AG08396 (cell line): ENCODE results near the gene SMARCA5.
A peak's percentile ranks its signal among the peaks of the same experiment; 100 is the strongest.
"Not testable (repeated sequence)": the region's sequence is repeated elsewhere in the genome, so short reads cannot be mapped to it uniquely, and the experiment has no call there.

Source experiments
- DNase-seq: peaks from one replicate; pipeline ENCODE4 v3.0.0; 2012; ENCODE audit warnings: low spot score, mixed read lengths

Gene SMARCA5, protein sequence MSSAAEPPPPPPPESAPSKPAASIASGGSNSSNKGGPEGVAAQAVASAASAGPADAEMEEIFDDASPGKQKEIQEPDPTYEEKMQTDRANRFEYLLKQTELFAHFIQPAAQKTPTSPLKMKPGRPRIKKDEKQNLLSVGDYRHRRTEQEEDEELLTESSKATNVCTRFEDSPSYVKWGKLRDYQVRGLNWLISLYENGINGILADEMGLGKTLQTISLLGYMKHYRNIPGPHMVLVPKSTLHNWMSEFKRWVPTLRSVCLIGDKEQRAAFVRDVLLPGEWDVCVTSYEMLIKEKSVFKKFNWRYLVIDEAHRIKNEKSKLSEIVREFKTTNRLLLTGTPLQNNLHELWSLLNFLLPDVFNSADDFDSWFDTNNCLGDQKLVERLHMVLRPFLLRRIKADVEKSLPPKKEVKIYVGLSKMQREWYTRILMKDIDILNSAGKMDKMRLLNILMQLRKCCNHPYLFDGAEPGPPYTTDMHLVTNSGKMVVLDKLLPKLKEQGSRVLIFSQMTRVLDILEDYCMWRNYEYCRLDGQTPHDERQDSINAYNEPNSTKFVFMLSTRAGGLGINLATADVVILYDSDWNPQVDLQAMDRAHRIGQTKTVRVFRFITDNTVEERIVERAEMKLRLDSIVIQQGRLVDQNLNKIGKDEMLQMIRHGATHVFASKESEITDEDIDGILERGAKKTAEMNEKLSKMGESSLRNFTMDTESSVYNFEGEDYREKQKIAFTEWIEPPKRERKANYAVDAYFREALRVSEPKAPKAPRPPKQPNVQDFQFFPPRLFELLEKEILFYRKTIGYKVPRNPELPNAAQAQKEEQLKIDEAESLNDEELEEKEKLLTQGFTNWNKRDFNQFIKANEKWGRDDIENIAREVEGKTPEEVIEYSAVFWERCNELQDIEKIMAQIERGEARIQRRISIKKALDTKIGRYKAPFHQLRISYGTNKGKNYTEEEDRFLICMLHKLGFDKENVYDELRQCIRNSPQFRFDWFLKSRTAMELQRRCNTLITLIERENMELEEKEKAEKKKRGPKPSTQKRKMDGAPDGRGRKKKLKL

DNA sequence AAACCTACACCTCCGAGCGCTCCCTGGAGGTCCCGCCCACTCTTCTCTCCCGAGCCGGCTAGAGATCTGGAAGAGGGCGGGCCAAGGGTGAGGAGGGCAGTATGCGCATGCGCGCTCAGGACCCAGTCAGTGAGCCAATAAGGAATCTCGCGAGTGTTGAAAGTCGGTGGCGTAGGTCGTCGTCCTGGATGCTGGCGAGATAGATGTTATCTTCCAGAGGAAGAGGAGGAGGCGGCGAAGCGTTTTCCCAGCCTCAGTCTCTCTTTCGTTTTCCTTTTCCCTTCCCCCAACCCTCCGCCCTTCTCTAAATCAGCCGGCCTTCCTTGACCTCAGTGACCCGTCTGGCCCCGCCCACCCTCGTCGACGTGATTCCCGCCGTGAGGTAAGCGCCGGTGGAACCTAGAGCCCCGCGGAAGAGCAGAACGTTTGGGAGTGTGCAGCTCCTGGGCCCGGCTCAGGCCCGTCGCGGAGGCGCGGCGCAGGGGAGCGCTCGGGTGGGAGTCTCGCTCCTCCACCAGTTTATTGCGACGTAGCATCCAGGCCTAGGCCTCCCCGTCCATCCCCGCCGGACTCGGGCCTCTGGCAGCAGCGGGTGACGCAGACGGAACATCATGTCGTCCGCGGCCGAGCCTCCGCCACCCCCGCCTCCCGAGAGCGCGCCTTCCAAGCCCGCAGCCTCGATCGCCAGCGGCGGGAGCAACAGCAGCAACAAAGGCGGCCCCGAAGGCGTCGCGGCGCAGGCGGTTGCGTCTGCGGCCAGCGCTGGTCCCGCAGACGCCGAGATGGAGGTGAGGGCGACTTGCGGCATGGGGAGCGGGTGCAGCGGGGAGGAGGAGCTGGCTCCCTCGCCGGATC, at the start of gene SMARCA5:
SMARCA5 (plus strand) TSS at position 389 of the 855 bp plus-strand sequence; CDS start at position 612, 223 bp downstream.
- peak; percentile 97 for DNase-seq

DNA sequence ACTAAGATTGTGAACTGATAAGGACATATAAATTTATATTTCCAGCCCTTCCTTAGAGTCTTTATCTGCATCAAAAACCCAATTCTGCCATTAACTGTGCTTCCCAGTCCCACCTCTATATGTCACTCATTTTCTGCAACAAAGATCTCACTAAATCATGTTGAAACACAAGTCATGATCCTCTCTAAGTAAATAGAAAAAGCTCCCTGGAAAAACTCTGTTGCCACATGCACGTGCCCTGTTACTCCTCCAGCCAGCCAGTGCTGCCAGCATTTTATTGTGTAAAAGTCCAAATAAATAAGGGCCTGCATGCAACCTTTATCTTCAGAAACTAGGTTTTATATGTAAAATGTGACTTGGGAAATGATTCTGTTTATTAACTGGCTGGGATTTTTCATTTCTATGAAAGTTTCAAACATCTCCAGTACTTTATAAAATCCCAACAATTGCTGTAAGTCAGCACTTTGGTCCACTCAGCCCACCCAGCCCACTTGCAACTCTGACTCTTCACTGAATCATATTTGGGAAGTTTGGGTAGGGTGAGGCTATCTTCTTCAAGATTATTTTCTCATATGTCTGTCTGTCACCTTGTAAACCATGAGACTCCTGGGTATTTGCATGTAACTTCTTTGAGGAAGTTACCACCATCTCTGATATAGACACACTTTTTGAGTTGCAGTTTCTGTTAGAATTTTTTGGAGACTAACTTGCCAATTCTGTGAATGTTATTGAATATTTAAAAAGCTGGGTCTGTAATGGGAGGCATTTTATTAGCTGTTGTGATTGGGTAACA, 40.0 kb upstream of the SMARCA5 start:
- DNase-seq, result no peak

DNA sequence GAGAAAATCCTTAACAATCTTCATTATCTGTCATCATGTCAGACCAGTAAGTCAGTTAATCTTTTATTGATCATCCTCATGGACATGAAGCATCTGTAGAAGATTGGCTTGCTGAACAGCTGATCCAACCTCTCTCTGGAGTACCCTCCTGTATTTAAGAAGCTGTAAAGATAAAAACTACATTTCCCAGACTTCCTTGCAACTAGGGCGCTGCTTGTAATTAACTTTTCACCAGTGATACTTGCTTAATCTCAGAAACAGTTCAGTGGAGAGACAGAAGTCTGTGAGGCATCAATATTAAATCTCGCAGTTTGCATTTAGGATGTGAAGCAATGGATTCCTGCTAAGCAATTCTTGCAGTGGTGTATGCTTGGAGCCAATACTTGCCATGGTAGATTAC, 36.0 kb upstream of the SMARCA5 start:
- no peak for DNase-seq

DNA sequence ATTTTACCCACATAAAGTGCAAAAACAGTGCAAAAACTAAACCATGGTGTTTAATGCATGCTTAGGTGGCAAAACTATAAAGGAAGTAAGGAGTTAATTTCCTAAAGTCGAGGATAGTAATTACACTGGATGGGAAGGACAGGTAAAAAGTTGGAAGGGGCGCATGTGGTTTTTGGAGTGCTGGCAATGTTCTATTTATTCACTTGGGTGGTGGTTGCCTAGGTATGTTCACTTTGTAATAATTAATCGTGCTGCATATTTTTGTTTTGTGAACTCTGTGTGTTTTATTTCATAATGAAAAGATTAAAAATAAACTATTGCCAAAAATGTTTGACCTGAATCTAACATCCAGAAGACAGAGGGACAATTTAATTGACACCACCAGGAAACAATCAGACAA, 32.1 kb upstream of the SMARCA5 start:
- DNase-seq, result no peak

DNA sequence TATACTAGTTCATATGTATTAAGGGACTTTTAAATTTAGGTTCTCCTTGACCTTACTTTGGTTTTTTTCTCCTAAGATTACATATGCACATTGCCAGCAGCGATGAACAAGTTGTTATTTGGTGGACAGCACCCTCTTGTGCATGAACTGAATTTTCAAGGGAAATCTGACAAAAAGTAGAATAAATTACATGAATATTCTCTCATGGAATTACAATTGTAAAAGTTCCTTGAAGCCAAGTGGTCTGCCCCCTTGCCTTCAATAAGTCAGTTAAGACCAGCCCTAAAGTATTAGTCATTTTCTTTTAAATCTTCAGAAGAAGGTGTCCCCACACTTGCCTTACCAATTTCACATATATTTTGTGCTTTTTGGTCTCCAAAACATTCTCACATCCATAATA, 30.7 kb upstream of the SMARCA5 start:
- DNase-seq, result peak; percentile 43

DNA sequence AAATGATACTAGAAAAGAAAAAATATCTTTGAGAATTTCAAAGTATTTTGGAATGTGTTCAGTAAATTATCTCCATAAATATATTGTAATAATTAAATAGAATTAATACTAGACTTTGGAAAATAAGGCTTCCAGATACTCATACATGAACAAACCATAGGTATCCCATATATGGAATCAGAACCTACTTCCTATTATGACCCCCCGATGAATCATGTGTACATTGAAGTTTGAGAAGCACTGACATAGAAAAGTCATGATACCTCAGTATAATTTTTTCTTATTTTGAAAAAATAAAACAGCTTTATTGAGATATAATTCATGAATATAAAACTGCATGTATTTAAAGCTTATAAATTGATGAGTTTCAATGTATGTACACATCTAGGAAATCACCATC, 27.2 kb upstream of the SMARCA5 start:
- DNase-seq, result no peak

DNA sequence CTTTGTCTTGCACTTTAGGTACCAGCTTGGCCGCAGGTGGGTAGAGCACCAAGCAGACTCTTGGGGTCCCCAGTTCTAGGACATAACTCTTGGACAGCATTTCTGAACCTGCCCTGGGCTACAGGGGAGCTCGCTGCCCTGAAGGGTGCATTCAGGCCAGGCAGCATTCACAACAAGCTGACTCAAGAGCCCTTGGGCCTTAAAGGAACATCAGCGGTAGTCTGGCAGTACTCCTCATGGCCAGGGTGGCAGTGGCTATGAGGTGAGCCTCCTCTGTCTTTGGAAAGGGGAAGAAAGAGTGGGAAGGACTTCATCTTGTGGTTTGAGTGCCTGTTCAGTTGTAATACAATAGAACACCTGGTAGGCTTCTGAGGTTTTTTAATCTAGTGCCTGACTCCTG, 24.8 kb upstream of the SMARCA5 start:
- DNase-seq, result no peak

DNA sequence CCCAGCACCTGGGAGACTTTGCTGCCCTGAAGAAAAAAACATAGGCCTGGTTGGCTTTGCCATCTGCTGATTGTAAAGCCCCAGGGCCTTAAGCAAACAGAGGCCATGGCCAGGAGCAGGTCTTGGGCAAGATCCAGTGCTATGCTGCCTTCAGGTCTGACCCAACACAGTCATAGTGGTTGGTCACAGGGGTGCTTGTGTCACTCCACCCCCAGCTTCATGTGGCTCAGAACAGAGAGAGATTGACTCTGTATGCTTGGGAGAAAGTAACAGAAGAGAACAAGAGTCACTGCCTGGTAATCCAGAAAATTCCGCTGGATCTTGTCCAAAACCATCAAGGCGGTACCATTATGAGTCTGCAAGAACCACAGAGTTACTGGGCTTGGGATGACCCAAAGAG, 24.4 kb upstream of the SMARCA5 start:
- no peak for DNase-seq

DNA sequence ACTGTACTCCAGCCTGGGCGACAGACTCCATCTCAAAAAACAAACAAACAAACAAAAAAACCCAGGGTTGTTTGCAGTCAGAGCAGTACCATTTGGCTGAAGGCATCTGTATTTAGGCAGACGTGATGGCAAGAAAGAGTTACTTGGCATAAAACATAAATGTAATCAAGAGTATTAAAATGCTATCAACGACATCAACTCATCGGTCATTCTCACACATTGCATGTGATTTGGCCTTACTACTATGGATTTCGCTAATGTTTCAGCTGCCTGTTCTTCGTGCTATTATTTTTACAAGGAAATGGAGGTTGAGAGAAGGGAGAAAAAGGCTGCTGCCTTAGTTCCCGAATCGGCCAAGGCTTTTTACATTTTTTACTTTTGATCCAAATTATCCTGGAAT, 15.5 kb upstream of the SMARCA5 start:
- DNase-seq, result no peak

DNA sequence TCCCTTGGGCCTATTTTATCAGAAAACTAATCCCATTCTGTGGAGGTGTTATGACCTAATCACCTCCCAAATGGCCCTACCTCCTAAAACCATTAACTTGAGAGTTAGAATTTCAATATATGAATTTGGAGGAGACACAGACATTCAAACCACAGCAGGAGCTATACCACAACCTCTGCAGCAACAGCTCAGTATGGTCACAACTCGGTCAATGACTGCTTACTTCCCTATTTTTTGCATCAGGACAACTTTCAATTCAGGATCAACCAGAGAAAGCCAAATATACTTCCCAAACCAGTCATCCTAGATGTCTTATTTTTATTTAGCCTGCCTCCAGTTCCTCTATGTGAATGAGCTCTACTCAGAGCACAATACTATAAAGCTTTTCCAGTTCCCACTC, 11.3 kb upstream of the SMARCA5 start:
- DNase-seq, result no peak

DNA sequence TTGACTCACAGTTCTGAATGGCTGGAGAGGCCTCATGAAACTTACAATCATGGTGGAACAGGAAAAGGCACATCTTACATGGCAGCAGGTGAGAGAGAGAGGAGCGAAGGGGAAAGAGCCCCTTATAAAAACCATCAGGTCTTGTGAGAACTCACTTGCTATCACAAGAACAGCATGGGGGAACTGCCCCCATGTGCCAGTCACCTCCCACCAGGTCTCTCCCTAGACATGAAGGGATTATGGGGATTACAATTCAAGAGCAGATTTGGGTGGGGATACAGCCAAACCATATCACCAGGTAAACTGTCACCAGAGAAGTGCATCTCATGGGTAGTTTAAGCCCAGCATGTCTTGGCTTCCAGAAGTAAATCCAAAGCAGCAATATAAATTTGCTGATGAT, 7.5 kb upstream of the SMARCA5 start:
- DNase-seq, result no peak

DNA sequence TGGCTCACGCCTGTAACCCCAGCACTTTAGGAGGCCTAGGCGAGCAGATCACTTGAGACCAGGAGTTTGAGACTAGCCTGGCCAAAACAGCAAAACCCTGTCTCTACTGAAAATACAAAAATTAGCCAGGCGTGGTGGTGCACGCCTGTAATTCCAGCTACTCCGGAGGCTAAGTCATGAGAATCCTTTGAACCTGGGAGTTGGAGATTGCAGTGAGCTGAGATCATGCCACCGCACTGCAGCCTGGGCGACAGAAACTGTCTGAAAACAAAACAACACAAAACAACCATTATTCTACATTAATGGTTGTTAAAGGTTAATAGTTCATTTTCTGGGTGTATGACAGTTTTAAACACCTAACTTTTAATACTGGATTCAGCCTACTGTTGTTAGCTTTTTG, 1.6 kb upstream of the SMARCA5 start:
- DNase-seq, result no peak

DNA sequence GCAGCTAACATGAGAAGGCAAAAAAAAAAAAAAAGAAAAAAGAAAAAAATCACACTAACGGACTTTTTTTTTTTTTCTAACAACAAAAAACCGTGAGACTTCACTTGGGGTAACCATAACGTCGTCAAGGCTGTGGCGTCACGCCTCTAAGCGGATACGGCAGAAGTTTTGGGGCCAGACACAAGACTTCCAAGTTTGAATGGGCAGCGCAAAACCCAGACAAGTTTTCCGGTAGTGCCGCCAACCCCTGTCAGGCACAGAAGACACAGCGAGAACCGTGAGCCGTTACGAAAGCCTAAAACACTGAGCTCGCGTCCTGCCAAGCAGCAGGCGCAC, 556 bp upstream of the SMARCA5 start:
- no peak for DNase-seq

DNA sequence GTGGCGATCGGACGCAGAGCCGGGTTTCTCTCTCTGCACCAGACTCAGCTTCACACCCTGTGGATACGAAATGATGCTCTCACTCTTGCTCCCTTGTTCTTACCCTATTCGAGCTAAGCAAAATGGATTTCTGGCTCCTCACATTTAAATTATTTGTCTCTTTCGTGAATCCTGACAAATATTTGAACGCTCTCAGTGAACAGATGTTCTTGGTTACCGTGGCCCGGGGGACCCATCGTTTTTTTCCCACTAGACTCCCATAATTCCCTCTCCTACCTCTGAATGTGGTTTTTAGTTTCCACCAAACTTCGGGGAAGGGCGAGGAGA, 630 bp downstream of the SMARCA5 start:
- no peak for DNase-seq

DNA sequence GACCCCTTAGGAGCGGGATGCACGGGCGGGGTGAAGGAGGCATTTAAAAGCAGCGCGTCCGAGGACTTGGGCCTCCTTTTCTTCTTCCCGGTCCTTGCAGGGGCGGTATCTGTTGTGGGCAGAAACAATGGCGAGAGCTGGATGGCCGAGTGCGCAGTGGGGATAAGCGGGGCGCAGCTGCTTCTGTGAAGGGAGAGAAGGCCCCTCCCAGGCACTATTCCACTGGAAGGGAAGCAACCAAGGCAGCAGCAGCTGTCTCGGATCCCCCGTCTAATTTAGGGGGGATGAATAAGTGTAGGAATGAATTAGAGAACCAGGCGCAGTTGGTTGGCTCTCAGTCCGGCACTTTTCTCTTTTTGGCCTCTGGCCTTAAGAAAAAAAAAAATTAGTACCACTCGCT, 995 bp downstream of the SMARCA5 start:
- peak; percentile 43 for DNase-seq

DNA sequence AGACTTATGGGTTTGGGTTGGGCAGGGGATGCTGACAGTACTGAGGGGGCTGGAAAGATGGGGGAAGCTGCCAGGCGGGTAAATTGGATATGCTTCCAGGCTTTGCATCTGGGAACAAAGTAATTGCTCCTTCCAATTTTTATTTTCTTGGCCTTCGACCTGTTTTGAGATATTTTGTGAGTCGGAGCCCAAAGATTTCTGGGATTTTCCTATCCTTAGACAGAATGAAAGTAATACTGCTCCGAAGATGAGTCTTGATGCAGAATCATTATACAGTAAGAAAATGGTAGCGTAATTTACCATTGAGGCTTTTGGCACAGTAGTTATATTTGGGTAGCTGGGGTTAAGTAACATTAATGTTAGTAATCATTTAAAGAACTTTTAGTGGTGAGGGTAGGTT, 1.4 kb downstream of the SMARCA5 start:
- no peak for DNase-seq

DNA sequence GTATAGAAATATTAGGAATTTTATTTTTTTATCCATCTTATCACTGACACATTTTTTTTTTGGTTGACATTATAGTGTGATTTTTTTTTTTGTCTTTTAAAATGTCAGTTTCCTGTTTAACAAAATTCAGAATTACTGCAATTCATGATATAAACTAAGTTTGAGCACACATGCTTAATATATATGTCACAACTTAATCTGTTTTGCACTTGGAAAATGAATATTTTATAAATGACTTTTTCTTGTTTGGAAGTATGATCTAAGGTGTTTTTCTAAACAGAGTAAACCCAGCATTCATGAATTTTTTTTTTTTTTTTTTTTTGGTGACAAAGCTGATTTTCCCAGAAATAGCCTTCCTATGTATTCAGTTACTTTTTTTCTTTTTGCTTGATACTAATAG, 2.4 kb downstream of the SMARCA5 start:
- no peak for DNase-seq

DNA sequence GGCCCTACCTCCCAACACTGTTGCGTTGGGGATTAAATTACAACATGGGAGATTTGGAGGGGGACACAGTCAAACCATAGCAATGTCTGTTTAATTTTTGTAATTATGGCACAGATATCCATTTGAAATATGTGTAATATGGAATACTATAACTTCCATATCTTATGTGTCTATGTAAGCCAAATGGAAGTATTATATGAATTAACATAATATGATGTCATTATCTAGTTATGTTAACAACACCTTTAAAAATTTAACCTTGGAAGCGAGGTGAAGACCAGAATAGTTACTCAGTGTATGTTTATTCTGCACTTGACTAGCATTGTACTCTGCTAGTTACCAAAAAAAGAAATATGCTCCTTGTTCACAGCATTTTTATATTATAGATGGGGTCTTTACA, 4.3 kb downstream of the SMARCA5 start:
- no peak for DNase-seq

DNA sequence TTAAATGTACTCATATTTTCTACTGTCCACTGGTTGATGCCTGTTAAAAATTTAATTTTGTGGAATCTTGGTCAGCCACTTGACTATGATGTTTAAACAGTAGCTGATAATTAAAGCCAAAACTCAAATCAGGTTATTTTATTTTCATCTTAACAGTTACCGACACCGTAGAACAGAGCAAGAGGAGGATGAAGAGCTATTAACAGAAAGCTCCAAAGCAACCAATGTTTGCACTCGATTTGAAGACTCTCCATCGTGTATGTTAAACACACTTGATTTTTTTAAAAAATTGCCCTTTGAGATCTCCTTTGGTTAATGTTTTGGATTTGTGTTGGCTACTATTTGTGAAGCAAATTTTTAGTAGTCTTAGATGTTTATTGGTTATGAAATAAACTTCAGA, 10.7 kb downstream of the SMARCA5 start:
- DNase-seq, result no peak

DNA sequence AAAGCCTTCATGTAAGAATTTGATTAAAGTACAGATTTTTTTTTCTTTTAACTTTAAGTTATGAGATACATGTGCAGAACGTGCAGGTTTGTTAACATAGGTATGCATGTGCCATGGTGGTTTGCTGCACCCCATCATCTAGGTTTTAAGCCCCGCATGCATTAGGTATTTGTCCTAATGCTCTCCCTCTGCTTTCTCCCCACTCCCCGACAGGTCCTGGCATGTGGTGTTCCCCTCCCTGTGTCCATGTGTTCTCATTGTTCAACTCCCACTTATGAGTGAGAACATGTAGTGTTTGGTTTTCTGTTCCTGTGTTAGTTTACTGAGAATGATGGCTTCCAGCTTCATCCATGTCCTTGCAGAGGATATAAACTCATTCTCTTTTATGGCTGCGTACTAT, 14.5 kb downstream of the SMARCA5 start:
- not testable (repeated sequence) for DNase-seq

DNA sequence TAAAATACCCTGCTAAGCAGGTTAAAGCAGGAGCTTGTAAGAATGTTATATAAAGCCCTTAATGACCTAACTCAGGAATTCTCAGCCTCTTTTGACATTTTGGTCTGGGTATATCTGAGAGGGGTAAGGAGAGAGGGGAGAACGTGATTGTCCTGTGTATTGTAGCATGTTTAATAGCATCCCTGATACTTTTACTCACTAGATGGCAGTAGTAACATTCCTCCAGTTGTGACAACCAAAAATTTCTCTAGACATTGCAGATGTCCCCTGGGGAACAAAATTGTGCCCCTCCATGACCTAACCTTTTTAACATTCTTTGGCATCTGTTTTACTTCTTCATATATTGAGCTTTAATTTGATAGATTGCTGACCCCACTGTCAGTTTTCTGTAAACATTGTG, 17.9 kb downstream of the SMARCA5 start:
- no peak for DNase-seq
